Cardiac muscle cell (in vitro differentiated cells and primary cell): ENCODE results near the gene MYL11. TPM values are rescaled to one million over a fixed set of nuclear protein-coding genes. Genes with fewer than 3 reads are reported as not detected.

Experiments
- DNase-seq, 2 donors: peaks; one replicate each; pipeline versions ENCODE4 v3.0.0 to v3.0.0-alpha.2; 2010 to 2017; ENCODE audit warnings: low read depth in 1 of 2, low spot score in 1 of 2
- H3K27ac ChIP-seq: fragments of 200-600 bp; sonication (generic); 2 replicates; pipeline ENCODE4 v1.5.1; 2016
- H3K27me3 ChIP-seq: fragments of 200-600 bp; sonication (generic); 2 replicates; pipeline ENCODE4 v1.6.0; 2016; ENCODE audit warnings: control low read depth
- H3K36me3 ChIP-seq: fragments of 200-600 bp; sonication (generic); 2 replicates; pipeline ENCODE4 v1.5.1; 2016; ENCODE audit warnings: control low read depth
- H3K4me1 ChIP-seq: fragments of 200-600 bp; sonication (generic); 2 replicates; pipeline ENCODE4 v1.8.1; 2017; ENCODE audit warnings: low read depth, mild to moderate bottlenecking, mixed run types
- H3K4me3 ChIP-seq: fragments of 200-600 bp; sonication (generic); 2 replicates; pipeline ENCODE4 v1.5.1; 2016; ENCODE audit warnings: mild to moderate bottlenecking
- H3K9me3 ChIP-seq: fragments of 200-600 bp; sonication (generic); 2 replicates; pipeline ENCODE4 v1.5.1; 2017; ENCODE audit warnings: low read depth, mild to moderate bottlenecking, control low read depth
- CTCF ChIP-seq: IDR thresholded peaks from 2 replicates; pipeline ENCODE4 v1.5.1; 2012; ENCODE audit warnings: low read depth, mild to moderate bottlenecking, low read length
- polyA plus RNA-seq: library from polyadenylated mRNA; unstranded; fragments of >200 nt; fragmentation: Nextera tagmentation; extraction: Ambion mirVana; gene quantifications from 2 replicates; pipeline ENCODE4 v1.2.1, GENCODE V29; 2016
- total RNA-seq: library from RNA; depleted of rRNA; stranded (reverse); fragments of >200 nt; gene quantifications from 2 replicates; pipeline ENCODE4 v1.2.3, GENCODE V29; 2016

The MYL11 gene
- total and polyA plus RNA-seq, 2 experiments from 2014 or later, result 5.5 TPM; not detected in 1

GRCh38 chr16:30368792-30369090, 5.9 kb upstream of the MYL11 start:
- no peaks in the 10 kb centered on the region for H3K27me3 ChIP-seq
- H3K4me3 ChIP-seq, result peak overlapping the region; percentile 91
- TF ChIP-seq CTCF, result no peak
- no peaks in the 10 kb centered on the region for H3K36me3 ChIP-seq
- peak overlapping the region; percentile 89 for H3K27ac ChIP-seq
- no peaks in the 10 kb centered on the region for H3K9me3 ChIP-seq
- no peak for DNase-seq
- H3K4me1 ChIP-seq, result peaks cover 41% of the 10 kb centered on the region

GRCh38 chr16:30369091-30369937, 5.3 kb upstream of the MYL11 start:
- peak in 1 of 2 donors; percentile 47 for DNase-seq
- peak overlapping the region; percentile 89 for H3K27ac ChIP-seq

GRCh38 chr16:30369938-30370455, 4.6 kb upstream of the MYL11 start:
- Histone ChIP-seq H3K4me1 (peaks cover 41% of the 10 kb centered on the region), H3K36me3 (no peaks in the 10 kb centered on the region), H3K27me3 (no peaks in the 10 kb centered on the region), H3K4me3 (peak overlapping the region; percentile 91), H3K27ac (peak overlapping the region; percentile 89), H3K9me3 (no peaks in the 10 kb centered on the region)
- no peak for DNase-seq
- no peak for TF ChIP-seq CTCF

More at GRCh38 chr16:30369091-30369937, 5.3 kb upstream of the MYL11 start:
- peaks cover 41% of the 10 kb centered on the region for H3K4me1 ChIP-seq
- TF ChIP-seq CTCF, result no peak
- peak overlapping the region; percentile 91 for H3K4me3 ChIP-seq
- H3K36me3 ChIP-seq, result no peaks in the 10 kb centered on the region
- no peaks in the 10 kb centered on the region for H3K9me3 ChIP-seq
- no peaks in the 10 kb centered on the region for H3K27me3 ChIP-seq

- peak; percentile 99 to 100 for DNase-seq
- peaks cover 38% of the 10 kb centered on the region for H3K4me1 ChIP-seq
- peak within 1 kb of the TSS; percentile 93 for H3K27ac ChIP-seq
- no peaks in the 10 kb centered on the region for H3K36me3 ChIP-seq
- TF ChIP-seq CTCF, result peak; percentile 26
- peak within 1 kb of the TSS; percentile 91 for H3K4me3 ChIP-seq
- H3K9me3 ChIP-seq, result no peaks in the 10 kb centered on the region
- no peaks in the 10 kb centered on the region for H3K27me3 ChIP-seq
Observed at GRCh38 chr16:30370456-30371247, 4.0 kb upstream of the MYL11 start, which contains the start of gene TBC1D10B. Gene TBC1D10B, minus strand, starts transcription at chr16:30370494. Its CDS starts 311 bp downstream, at chr16:30370183.

- peak overlapping the region; percentile 11 for H3K4me3 ChIP-seq
- no peaks in the 10 kb centered on the region for H3K9me3 ChIP-seq
- no peak for TF ChIP-seq CTCF
- peak overlapping the region; percentile 93 for H3K27ac ChIP-seq
- no peak for DNase-seq
- no peaks in the 10 kb centered on the region for H3K27me3 ChIP-seq
- H3K4me1 ChIP-seq, result peaks cover 38% of the 10 kb centered on the region
- no peaks in the 10 kb centered on the region for H3K36me3 ChIP-seq
Observed at GRCh38 chr16:30371248-30371816, 3.3 kb upstream of the MYL11 start.
